GM18873 (cell line): Measurements from ENCODE around the gene CCR6.

Source experiments
- ATAC-seq: cut with Tn5 transposase; IDR thresholded peaks from one replicate; pipeline ENCODE4 v1.9.1; 2021; ENCODE audit warnings: mild to moderate bottlenecking, moderate library complexity, moderate number of reproducible peaks; ENCODE audit not compliant: unreplicated experiment, low FRiP score

Gene CCR6

GRCh38 chr6:167097770-167098169 lies 25.1 kb upstream of the CCR6 start:
- ATAC-seq: no peak

- no peak for ATAC-seq
Observed at GRCh38 chr6:167098825-167099225, 24.1 kb upstream of the CCR6 start.

- no peak for ATAC-seq
Observed at GRCh38 chr6:167099707-167100106, 23.2 kb upstream of the CCR6 start.

DNA sequence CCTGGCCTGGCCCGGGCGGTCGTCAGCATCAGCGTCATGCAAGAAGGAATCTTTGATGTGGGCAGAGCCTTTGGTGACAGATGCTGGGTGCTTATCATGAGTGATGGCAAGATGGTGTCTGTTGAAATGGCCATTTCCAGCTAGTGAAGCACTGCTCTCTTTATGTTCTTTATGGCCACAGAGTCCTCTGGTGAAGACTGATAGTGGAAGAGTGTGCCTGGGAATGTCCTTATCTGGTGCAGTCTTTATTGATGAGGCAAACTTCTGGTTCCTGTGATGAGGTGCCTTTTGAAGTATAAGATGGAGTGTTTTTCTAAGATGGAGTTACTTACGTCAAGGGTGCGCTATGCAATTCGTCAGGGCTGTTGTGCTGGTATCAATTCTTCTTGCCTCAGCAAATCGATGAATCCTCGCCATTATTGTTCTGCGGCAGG lies 22.6 kb upstream of the CCR6 start:
- ATAC-seq: no peak

GRCh38 chr6:167102318-167102717 lies 20.6 kb upstream of the CCR6 start:
- ATAC-seq: no peak

DNA sequence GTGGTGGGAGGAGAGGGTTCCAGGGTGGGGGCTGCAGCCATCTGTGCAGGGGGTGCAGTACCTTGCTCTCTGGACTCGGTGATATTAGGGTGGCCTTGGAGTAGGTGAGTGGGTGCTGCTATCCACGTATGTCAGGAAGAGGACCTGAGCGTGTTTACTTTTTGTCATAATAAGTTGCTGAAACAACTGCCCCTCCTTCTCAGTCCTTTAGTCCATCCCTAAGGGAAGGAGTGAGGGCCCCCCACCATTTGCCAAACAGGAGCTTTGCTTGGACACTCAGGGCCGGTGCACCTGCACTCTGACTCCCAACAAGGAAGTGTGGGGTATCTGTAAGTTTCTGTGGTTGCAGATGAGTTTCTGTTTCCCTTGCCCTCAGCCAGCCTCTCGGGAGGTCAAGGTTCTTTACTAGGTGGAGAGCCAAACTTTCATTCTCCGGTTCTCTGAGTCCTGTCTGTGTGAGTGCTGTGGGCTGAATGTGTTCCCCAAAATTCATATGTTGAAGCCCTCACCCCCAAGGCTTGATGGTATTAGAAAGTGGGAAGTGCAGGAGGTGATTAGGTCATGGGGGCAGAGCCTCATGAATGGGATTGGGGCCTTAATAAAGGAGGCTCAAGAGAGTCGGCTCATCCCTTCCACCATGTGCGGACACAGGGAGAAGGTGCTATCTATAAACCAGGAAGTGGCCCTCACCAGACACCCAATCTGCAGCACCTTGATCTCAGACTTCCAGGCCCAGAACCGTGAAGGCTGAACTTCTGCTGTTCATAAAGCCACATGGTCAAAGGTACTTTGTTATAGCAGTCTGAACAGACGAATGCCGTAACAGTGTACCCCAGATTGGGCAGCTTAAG lies 19.6 kb upstream of the CCR6 start:
- peak; percentile 99 for ATAC-seq

DNA sequence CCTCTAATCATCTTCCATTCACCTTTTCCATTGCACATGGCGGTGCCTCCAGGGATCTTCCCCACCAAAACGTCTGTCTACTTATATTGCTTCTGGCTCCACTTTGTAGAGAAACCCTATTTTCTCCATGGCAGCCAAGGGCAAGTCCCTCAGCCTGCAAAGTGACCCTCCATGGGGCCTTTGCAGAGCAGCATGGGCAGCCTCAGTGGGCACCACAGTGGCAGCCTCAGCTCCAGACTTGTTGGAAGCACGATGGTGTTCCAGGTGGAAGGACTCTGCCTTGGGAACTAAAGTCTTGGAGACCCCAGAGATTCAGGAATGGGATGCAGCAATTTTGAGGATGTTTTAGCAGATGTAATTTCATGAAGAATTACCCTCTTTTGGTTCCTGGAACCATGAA lies 18.5 kb upstream of the CCR6 start:
- ATAC-seq: no peak

- ATAC-seq: no peak
Observed at GRCh38 chr6:167105060-167105459, 17.8 kb upstream of the CCR6 start.

GRCh38 chr6:167106406-167106805 lies 16.5 kb upstream of the CCR6 start:
- no peak for ATAC-seq

- ATAC-seq: no peak
Observed at GRCh38 chr6:167107787-167108186, 15.1 kb upstream of the CCR6 start.

DNA sequence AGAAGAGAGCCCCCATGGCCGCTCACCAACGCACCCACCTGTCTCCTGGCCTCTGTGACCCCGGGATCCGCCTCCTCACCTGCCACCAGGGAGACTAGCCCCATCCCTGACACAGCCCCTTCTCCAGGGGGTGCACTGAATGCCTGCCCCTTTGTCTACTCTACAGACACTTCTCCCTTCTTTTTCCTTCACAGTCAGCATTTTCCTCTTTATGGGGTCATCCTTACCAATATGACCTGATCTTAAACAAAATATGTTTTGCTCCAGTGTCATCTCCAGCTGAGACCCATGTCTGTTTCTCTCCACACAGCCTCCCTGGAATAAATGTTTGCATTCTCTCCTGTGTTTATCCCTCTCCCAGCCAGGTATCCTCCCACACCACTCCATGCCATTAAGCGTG lies 14.6 kb upstream of the CCR6 start:
- ATAC-seq: no peak

- ATAC-seq: no peak
Observed at GRCh38 chr6:167109651-167110050, 13.2 kb upstream of the CCR6 start.

GRCh38 chr6:167111597-167111996 lies 11.3 kb upstream of the CCR6 start:
- ATAC-seq: no peak

GRCh38 chr6:167112421-167112820 lies 10.5 kb upstream of the CCR6 start:
- ATAC-seq: no peak

GRCh38 chr6:167113047-167113754 lies 9.7 kb upstream of the CCR6 start:
- ATAC-seq: peak; percentile 37

DNA sequence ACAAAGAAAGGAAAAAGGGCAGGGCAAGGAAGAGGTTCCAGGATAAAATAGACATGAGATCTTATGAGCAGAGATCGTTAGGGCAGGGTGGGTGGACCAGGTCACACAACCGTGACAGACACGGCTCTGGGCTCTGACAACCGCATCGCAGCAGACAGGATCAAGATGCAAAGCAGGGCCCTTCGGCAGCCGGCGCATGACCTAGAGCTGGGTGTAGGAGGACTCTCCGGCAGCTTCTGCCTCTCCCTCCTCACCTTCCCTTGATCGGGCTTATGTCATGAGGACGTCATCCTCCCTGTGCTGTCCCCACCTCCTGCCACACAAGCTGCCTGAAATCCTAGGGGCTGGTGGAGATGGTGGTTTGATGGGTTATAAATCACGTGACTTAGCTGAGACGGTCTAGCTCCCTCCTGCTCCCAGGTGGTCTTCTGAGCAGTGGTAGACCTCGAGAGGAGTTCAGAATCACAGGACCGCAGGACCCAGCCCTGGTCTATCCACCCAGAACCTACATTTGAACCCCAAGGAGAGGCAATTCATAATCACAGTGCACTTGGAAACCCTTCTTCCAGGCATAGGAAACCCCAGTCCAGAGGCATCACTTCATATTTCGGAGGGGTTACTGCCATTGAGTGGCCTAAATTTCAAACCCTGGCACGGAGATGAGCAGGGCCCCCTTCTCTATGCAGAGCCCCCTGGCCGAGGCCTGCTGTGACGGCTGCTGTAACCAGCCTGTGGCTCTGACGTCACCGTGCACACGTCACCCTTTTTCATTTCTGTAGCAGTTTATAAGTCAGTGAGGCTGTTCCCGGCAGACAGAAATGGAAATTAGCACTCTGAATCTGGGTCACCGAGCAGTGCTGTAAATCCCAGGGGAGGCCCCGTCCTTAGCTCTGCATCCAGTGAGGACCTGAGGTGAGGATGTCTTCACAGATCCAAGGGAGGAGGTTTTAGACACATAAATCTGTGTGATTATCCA lies 8.7 kb upstream of the CCR6 start:
- ATAC-seq: peak; percentile 90

GRCh38 chr6:167115054-167115453 lies 7.8 kb upstream of the CCR6 start:
- no peak for ATAC-seq

DNA sequence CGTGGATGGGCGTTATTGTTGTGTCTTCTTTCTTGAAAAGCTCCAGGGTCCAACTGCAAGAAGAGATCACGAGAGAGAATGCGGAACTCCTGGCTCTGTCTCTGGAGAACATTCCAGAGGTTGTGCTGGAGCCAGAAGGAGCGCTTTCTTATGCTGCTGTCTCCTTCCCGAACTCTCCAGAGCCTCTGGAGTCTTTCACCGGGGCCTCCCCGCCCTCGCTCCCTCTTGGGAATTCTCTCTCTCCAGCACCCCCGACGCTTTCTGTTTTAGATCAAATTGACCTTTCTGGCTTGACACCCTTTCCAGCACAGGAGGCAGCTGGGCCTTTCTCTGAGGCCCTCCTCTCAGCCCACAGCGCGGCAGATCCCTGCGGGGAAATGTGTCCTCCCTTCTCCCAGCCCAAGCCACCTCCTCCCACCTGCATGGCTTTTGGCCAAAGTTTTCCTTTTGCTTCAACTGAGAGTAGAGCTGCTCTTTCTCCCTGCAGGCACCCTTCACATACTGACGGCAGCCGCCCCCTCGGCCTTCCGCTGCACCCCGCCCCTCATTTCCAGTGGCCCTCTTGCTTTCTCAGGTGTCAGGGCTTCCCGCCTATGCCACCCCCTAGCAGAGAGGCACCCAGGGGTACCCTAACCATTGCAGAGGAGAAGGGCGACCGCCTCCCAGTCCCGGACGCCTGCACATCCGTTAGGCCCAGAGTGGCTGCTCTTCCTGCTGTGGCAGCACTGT lies 6.6 kb upstream of the CCR6 start:
- ATAC-seq: no peak

DNA sequence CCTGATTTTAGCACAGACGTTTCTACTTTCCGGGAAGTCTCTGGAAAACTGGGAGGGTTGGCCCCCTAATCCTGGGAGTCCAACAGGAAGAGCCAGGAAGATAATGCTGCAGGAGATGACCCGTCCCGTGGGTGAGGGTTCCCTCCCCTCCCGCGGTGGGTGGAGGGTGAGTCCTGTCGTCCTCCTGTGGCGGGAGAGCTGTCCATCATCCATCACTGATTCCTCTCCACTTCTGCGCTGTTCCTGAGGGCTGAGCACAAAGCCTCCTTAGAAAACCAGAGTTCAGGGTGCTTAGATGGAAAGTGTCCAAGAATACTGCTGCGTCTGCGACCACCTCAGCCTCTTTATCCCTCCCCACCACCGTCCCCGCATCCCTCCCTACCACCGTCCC lies 6.1 kb upstream of the CCR6 start:
- no peak for ATAC-seq

- ATAC-seq: no peak
Observed at GRCh38 chr6:167118006-167118405, 4.9 kb upstream of the CCR6 start.
